K562 (cell line): ENCODE results near the gene ABHD16A. TPM values are rescaled to one million over a fixed set of nuclear protein-coding genes. Genes with fewer than 3 reads are reported as not detected.

ENCODE experiments used
- ATAC-seq: fragments of 200-7000 bp; cut with Tn5 transposase; 3 replicates; pipeline ENCODE4 v1.9.1; 2020; ENCODE audit warnings: moderate library complexity
- BruUV-seq: library from RNA; stranded (reverse); fragments of 400-500 nt; replicated peaks from 2 replicates; lab custom pipeline; 2021; lab: Mats Ljungman, UMichigan
- CTCF ChIA-PET: fragments of 300-600 bp; formaldehyde crosslinking; extraction: SDS; loops from one replicate; lab custom pipeline; 2021; ENCODE audit warnings: low intra/inter-chr PET ratio; lab: Yijun Ruan, JAX
- POLR2A ChIA-PET: fragments of 300-600, 350-650 bp; sonication (Branson Sonifier 250); formaldehyde crosslinking; extraction: SDS; loops from one replicate; lab custom pipeline; 2021; ENCODE audit warnings: antibody characterized with exemption, inconsistent platforms; lab: Yijun Ruan, JAX
- DNase-seq, 4 experiments: peaks; one replicate each; pipeline versions ENCODE4 v3.0.0 to v3.0.0-alpha.2; 2011 to 2018; ENCODE audit warnings: low spot score in 3 of 4, mixed read lengths in 3 of 4; ENCODE audit errors: extremely low read depth in 1 of 4
- FAIRE-seq: peaks from 2 replicates; lab custom pipeline; 2011; peaks lifted over from hg19 to GRCh38; lab: Jason Lieb, UNC
- H2AFZ ChIP-seq: 2 replicates; pipeline ENCODE4 v1.6.0; 2011; ENCODE audit warnings: low read depth, low read length, control low read depth, inconsistent platforms
- H3K27ac ChIP-seq: fragments of 200-600 bp; 3 replicates; pipeline ENCODE4 v1.8.0; 2011; ENCODE audit warnings: low read depth, mild to moderate bottlenecking, control low read depth, inconsistent platforms, low read length, moderate library complexity, mixed read lengths; ENCODE audit errors: extremely low read depth
- H3K27me3 ChIP-seq, 2 experiments: fragments of 300-600 bp in 1 of 2; 2 replicates in 1 of 2; 3 replicates in 1 of 2; pipeline versions ENCODE4 v1.6.0 to v1.8.0; 2011; ENCODE audit warnings: inconsistent platforms in 2 of 2, low read length in 2 of 2, mild to moderate bottlenecking in 1 of 2, mixed read lengths in 1 of 2, moderate library complexity in 1 of 2; ENCODE audit not compliant: control insufficient read depth in 2 of 2, insufficient read depth in 2 of 2
- H3K36me3 ChIP-seq: fragments of 300-600 bp; 3 replicates; pipeline ENCODE4 v1.8.0; 2011; ENCODE audit warnings: mild to moderate bottlenecking, low read length, inconsistent platforms; ENCODE audit not compliant: control insufficient read depth, insufficient read depth
- H3K4me1 ChIP-seq, 2 experiments: fragments of 200-600 bp in 1 of 2; replicated peaks in 1 of 2; 2 replicates in 1 of 2; 3 replicates in 1 of 2; pipeline versions ENCODE4 v1.5.1 to v1.8.0; 2011; ENCODE audit warnings: inconsistent platforms in 2 of 2, low read length in 2 of 2, mild to moderate bottlenecking in 1 of 2, mixed read lengths in 1 of 2, moderate library complexity in 1 of 2; ENCODE audit not compliant: control insufficient read depth in 2 of 2, insufficient read depth in 2 of 2
- H3K4me2 ChIP-seq: 2 replicates; pipeline ENCODE4 v1.6.1; 2011; ENCODE audit warnings: low read length, control low read depth, inconsistent platforms, mixed read lengths; ENCODE audit not compliant: insufficient read depth
- H3K4me3 ChIP-seq: fragments of 200-600 bp; sonication (generic), shearing (Covaris generic); 2 replicates; pipeline ENCODE4 v1.5.1; 2016; ENCODE audit warnings: control low read depth, inconsistent platforms
- H3K79me2 ChIP-seq: fragments of 200-600 bp; 3 replicates; pipeline ENCODE4 v1.8.0; 2011; ENCODE audit warnings: low read length, inconsistent platforms; ENCODE audit not compliant: control insufficient read depth, insufficient read depth
- H3K9ac ChIP-seq, 2 experiments: 2 replicates each; pipeline versions ENCODE4 v1.6.0 to v1.6.1; 2011; ENCODE audit warnings: low read depth in 2 of 2, low read length in 2 of 2, control low read depth in 1 of 2, inconsistent platforms in 1 of 2, mild to moderate bottlenecking in 1 of 2, mixed read lengths in 1 of 2; ENCODE audit not compliant: insufficient read depth in 1 of 2
- H3K9me1 ChIP-seq: one replicate; pipeline ENCODE4 v1.6.0; 2011; ENCODE audit warnings: inconsistent platforms, mild to moderate bottlenecking, low read length, moderate library complexity; ENCODE audit not compliant: control insufficient read depth, insufficient read depth
- H3K9me3 ChIP-seq: replicated peaks from 2 replicates; pipeline ENCODE4 v1.5.1; 2011; ENCODE audit warnings: low read depth, low read length, inconsistent platforms; ENCODE audit not compliant: control insufficient read depth, insufficient read depth
- H4K20me1 ChIP-seq: replicated peaks from 2 replicates; pipeline ENCODE4 v1.6.1; 2011; ENCODE audit warnings: low read length, inconsistent platforms, mixed read lengths; ENCODE audit not compliant: control insufficient read depth, insufficient read depth
- CBX8 ChIP-seq: fragments of 200-600 bp; sonication (generic); IDR thresholded peaks from 2 replicates; pipeline ENCODE4 v1.6.1; 2012; ENCODE audit warnings: borderline replicate concordance, mixed run types, low read depth, mild to moderate bottlenecking, moderate library complexity, mixed read lengths, low read length, control low read depth, inconsistent platforms; ENCODE audit not compliant: poor library complexity, severe bottlenecking; ENCODE audit errors: extremely low read depth
- HMG20B ChIP-seq: fragments of 250-450 bp; sonication (Bioruptor Pico); IDR thresholded peaks from 2 replicates; pipeline ENCODE4 v1.5.0; 2021; ENCODE audit warnings: mild to moderate bottlenecking
- KDM5B ChIP-seq: fragments of 200-600 bp; sonication (generic); IDR thresholded peaks from 2 replicates; pipeline ENCODE4 v1.6.1; 2012; ENCODE audit warnings: low read depth, mild to moderate bottlenecking, moderate library complexity, low read length, control low read depth, inconsistent platforms; ENCODE audit not compliant: insufficient replicate concordance
- NR4A1 ChIP-seq, 2 experiments: fragments of 250-450 bp in 1 of 2; fragments of 450-650 bp in 1 of 2; sonication (Bioruptor Pico) in 1 of 2; IDR thresholded peaks; 2 replicates each; pipeline versions ENCODE4 v1.4.0 to v1.6.1; 2016 to 2020; ENCODE audit warnings: mild to moderate bottlenecking in 2 of 2, missing compliant biosample characterization in 1 of 2, missing genetic modification characterization in 1 of 2, moderate library complexity in 1 of 2
- ZNF146 ChIP-seq: IDR thresholded peaks from one replicate; pipeline ENCODE4 v1.6.1; 2018; ENCODE audit warnings: missing compliant biosample characterization; ENCODE audit not compliant: unreplicated experiment
- ZNF41 ChIP-seq: fragments of 250-450 bp; sonication (Bioruptor Pico); conservative IDR thresholded peaks from 2 replicates; pipeline ENCODE4 v1.4.0; 2020; ENCODE audit warnings: mild to moderate bottlenecking
- WGBS: fragments of 100-300 bp; shearing (Covaris generic); methylation state at CpG from one replicate; pipeline ENCODE4 v1.1.6; 2016; ENCODE audit warnings: low coverage, mixed read lengths; ENCODE audit not compliant: insufficient coverage; ENCODE audit errors: missing lambda C conversion rate; 5-methylcytosine and 5-hydroxymethylcytosine counted together
- in situ Hi-C: fragments of 300-500 bp; cut with MboI; formaldehyde crosslinking; loops from 4 replicates; pipeline ENCODE4 v1.15.0; 2018; ENCODE audit warnings: inconsistent platforms, mixed read lengths
- intact Hi-C: fragments of 100-400 bp; cut with micrococcal nuclease; formaldehyde crosslinking; loops from 2 replicates; pipeline ENCODE4 v1.14.2; 2022
- polyA plus RNA-seq, 8 experiments: library from polyadenylated mRNA; depleted of rRNA in 4 of 8; stranded (reverse) in 5 of 8; unstranded in 3 of 8; fragments of >200 nt; fragmentation: Nextera tagmentation in 2 of 8; fragmentation: Illumina TruSeq in 1 of 8; extraction: Ambion mirVana in 2 of 8; extraction: Trizol in 1 of 8; gene quantifications; 2 replicates each; pipeline versions ENCODE4 v1.2.1 to v1.2.3, GENCODE V29; 2011 to 2014; ENCODE audit warnings: inconsistent platforms in 1 of 8, missing spikeins in 1 of 8
- total RNA-seq, 7 experiments: library from RNA; depleted of rRNA in 6 of 7; stranded (reverse); fragments of >200 nt in 6 of 7; fragmentation: Illumina TruSeq in 2 of 7; extraction: Trizol in 2 of 7; gene quantifications; 2 replicates each; pipeline versions ENCODE4 v1.2.1 to v1.2.3, GENCODE V29; 2011 to 2021; ENCODE audit warnings: low replicate concordance in 1 of 7
- TF ChIP-seq, protein P1 (sequence below): sonication (generic); formaldehyde crosslinking; IDR thresholded peaks from 2 replicates; pipeline ENCODE4 v1.8.0; 2022; ENCODE audit warnings: mild to moderate bottlenecking, missing genetic modification reagents
- TF ChIP-seq, protein P2 (sequence below): sonication (generic); IDR thresholded peaks from 2 replicates; pipeline ENCODE4 v1.6.1; 2016
- TF ChIP-seq, protein P3 (sequence below): fragments of 250-450 bp; sonication (Bioruptor Pico); IDR thresholded peaks from 2 replicates; pipeline ENCODE4 v1.8.0; 2022; ENCODE audit warnings: moderate library complexity, mild to moderate bottlenecking, inconsistent platforms
- TF ChIP-seq, protein P4 (sequence below): sonication (generic); formaldehyde crosslinking; IDR thresholded peaks from 2 replicates; pipeline ENCODE4 v1.8.1; 2023; ENCODE audit warnings: mild to moderate bottlenecking, missing genetic modification reagents, moderate library complexity

The ABHD16A gene
- total and polyA plus RNA-seq, 9 of the 15 experiments (the other 6 are each of a cell fraction or from before 2014, with no cell fraction given): 25.8 to 120 (median 81.6) TPM

DNA sequence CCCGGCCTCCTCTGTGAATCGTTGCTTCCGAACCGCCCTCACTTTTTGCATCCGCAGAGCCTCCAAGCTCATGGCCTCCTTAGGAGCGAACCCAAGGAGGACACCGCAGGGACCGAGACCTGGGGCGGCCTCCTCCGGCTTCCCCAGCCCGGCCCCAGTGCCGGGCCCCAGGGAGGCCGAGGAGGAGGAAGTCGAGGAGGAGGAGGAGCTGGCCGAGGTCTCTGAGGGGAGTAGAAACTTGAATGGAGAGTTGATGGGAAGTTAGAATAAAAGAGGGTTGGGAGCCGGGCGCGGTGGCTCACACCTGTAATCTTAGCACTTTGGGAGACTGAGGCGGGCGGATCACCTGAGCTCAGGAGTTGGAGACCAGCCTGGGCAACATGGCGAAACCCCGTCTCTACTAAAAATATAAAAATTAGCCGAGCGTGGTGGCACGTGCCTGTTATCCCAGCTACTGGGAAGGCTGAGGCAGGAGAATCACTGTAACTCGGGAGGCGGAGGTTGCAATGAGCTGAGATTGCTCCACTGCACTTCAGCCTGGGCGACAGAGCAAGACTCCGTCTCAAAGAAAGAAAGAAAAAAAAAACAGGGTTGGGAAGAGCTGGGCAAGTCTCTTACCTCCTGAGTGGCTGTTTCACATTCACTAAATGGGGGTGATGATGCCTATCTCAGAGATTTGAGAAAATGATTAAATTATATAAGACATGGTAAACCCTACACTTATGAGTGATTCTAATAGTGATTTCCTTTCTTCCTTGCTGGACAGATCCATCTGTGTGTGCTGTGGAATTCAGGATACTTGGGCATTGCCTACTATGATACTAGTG lies 37.5 kb upstream of the ABHD16A start:
- Histone ChIP-seq H3K36me3 (peaks cover 49% of the 10 kb centered on the region), H3K27me3 (no peaks in the 10 kb centered on the region), H3K27ac (peak overlapping the region; percentile 95), H3K4me1 (peaks cover 56 to 63% of the 10 kb centered on the region in 2 experiments), H3K9me3 (no peaks in the 10 kb centered on the region), H4K20me1 (0 out of 2 replicates have a peak, but pooled peaks cover under 1% of the 10 kb centered on the region), H3K4me2 (peak overlapping the region; percentile 93), H3K4me3 (peak overlapping the region; percentile 64), H3K9ac (peak overlapping the region; percentile 92 to 99), H3K9me1 (no peaks in the 10 kb centered on the region), H3K79me2 (peaks cover 61% of the 10 kb centered on the region), H2AFZ (peak overlapping the region; percentile 77)
- DNase-seq (peak in 2 of 4 experiments; percentile 67 to 74), ATAC-seq (peak; percentile 2), FAIRE-seq (no peak)
- POLR2A ChIA-PET: interaction anchor here (0.6 to 13.1 kb wide), 20 partner anchors 9 to 1855 kb away, joined by 3 to 236 read pairs (median 20); partner anchors contain the start of genes BAG6, C6orf47, CSNK2B and DDAH2
- in situ Hi-C loops: no loop called here
- CTCF ChIA-PET: no interaction called here
- BruUV-seq: no TSS peak
- 7% methylated on average over 29 of the region's 29 CpGs for WGBS
- intact Hi-C loops: no loop called here
- TF ChIP-seq, protein P1, sequence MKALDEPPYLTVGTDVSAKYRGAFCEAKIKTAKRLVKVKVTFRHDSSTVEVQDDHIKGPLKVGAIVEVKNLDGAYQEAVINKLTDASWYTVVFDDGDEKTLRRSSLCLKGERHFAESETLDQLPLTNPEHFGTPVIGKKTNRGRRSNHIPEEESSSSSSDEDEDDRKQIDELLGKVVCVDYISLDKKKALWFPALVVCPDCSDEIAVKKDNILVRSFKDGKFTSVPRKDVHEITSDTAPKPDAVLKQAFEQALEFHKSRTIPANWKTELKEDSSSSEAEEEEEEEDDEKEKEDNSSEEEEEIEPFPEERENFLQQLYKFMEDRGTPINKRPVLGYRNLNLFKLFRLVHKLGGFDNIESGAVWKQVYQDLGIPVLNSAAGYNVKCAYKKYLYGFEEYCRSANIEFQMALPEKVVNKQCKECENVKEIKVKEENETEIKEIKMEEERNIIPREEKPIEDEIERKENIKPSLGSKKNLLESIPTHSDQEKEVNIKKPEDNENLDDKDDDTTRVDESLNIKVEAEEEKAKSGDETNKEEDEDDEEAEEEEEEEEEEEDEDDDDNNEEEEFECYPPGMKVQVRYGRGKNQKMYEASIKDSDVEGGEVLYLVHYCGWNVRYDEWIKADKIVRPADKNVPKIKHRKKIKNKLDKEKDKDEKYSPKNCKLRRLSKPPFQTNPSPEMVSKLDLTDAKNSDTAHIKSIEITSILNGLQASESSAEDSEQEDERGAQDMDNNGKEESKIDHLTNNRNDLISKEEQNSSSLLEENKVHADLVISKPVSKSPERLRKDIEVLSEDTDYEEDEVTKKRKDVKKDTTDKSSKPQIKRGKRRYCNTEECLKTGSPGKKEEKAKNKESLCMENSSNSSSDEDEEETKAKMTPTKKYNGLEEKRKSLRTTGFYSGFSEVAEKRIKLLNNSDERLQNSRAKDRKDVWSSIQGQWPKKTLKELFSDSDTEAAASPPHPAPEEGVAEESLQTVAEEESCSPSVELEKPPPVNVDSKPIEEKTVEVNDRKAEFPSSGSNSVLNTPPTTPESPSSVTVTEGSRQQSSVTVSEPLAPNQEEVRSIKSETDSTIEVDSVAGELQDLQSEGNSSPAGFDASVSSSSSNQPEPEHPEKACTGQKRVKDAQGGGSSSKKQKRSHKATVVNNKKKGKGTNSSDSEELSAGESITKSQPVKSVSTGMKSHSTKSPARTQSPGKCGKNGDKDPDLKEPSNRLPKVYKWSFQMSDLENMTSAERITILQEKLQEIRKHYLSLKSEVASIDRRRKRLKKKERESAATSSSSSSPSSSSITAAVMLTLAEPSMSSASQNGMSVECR (CRISPR knock-in tag): no peak
- no peak for TF ChIP-seq ZNF41 (CRISPR knock-in tag)
- TF ChIP-seq, protein P2, sequence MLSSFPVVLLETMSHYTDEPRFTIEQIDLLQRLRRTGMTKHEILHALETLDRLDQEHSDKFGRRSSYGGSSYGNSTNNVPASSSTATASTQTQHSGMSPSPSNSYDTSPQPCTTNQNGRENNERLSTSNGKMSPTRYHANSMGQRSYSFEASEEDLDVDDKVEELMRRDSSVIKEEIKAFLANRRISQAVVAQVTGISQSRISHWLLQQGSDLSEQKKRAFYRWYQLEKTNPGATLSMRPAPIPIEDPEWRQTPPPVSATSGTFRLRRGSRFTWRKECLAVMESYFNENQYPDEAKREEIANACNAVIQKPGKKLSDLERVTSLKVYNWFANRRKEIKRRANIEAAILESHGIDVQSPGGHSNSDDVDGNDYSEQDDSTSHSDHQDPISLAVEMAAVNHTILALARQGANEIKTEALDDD: no peak
- peak; percentile 84 for TF ChIP-seq KDM5B
- peak; percentile 86; the same call in 1 of the 2 replicates for TF ChIP-seq HMG20B
- TF ChIP-seq, protein P3, sequence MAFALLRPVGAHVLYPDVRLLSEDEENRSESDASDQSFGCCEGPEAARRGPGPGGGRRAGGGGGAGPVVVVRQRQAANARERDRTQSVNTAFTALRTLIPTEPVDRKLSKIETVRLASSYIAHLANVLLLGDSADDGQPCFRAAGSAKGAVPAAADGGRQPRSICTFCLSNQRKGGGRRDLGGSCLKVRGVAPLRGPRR (CRISPR knock-in tag): no peak
- no peak for TF ChIP-seq NR4A1 (CRISPR knock-in tag; IDR thresholded peaks at IDR 0.05)
- no peak; the same call in 1 of the 2 replicates for TF ChIP-seq NR4A1 (tag; IDR thresholded peaks at IDR 0.05)
- TF ChIP-seq, protein P4, sequence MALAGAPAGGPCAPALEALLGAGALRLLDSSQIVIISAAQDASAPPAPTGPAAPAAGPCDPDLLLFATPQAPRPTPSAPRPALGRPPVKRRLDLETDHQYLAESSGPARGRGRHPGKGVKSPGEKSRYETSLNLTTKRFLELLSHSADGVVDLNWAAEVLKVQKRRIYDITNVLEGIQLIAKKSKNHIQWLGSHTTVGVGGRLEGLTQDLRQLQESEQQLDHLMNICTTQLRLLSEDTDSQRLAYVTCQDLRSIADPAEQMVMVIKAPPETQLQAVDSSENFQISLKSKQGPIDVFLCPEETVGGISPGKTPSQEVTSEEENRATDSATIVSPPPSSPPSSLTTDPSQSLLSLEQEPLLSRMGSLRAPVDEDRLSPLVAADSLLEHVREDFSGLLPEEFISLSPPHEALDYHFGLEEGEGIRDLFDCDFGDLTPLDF: no peak
- TF ChIP-seq ZNF146 (CRISPR knock-in tag): no peak
- no peak for TF ChIP-seq CBX8
